Measurements from ENCODE around the gene CHERP. TPM values are rescaled to one million over a fixed set of nuclear protein-coding genes. Genes with fewer than 3 reads are reported as not detected.

The CHERP gene
- total and polyA plus RNA-seq, 2 of the 8 experiments (the other 6 are each of a cell fraction or from before 2014, with no cell fraction given): 13.9 to 73.7 TPM

DNA sequence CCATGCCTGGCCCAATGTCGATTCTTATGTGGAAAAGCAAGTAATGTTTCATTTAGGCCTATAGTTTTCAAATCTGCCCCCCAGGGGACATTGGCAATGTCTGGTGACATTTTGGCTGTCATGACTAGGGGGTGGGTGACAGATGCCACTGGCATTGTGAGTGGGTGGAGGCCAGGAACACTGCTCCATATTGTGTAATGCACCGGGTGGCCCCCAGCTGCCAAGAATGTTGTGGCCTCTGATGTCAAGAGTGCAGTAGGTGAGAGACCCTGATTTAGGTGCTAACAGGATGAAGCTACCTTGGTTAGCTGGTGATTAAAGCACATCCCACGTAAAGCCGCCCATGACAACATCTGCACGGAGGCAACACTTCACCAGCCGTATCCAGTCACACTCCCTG lies 35.3 kb downstream of the CHERP start:
- H3K27me3 ChIP-seq (replicated peaks in 1 of 4; ENCODE audit: control insufficient read depth in 3 of 4, extremely low read depth in 1 of 4, insufficient read depth in 3 of 4, low read length in 3 of 4): no peaks in the 10 kb centered on the region
- H3K18ac ChIP-seq (ENCODE audit: extremely low read depth, low read length): no peak overlapping the region
- no peaks in the 10 kb centered on the region for H3K9me3 ChIP-seq (ENCODE audit: insufficient read depth in 2 of 2, low read depth in 1 of 2, low read length in 1 of 2)
- H2AFZ ChIP-seq (ENCODE audit: low read length): no peak overlapping the region
- H2BK15ac ChIP-seq (ENCODE audit: low read length): no peak overlapping the region
- no peak overlapping the region for H3K14ac ChIP-seq (ENCODE audit: insufficient read length)
- H2AK5ac ChIP-seq (ENCODE audit: low read depth, low read length): no peak overlapping the region
- no peaks in the 10 kb centered on the region for H3K79me2 ChIP-seq (ENCODE audit: control insufficient read depth in 1 of 2, insufficient read depth in 2 of 2, low read length in 2 of 2)
- H3K56ac ChIP-seq (replicated peaks; ENCODE audit: insufficient read length, low read depth, low read length): no peak overlapping the region
- 96% methylated on average over 6 of the region's 6 CpGs; no CpG with 5 or more reads in 1 of the 2 experiments for WGBS, 2 experiments (ENCODE audit: extremely low coverage in 1 of 2, insufficient coverage in 1 of 2, insufficient read length in 1 of 2, insufficient replicate concordance in 2 of 2, low coverage in 1 of 2, low lambda C conversion rate in 2 of 2, missing lambda C conversion rate in 1 of 2)
- peaks cover 2 to 5% (median 2%) of the 10 kb centered on the region in 4 experiments; a peak in 5 of 8 replicates for H3K36me3 ChIP-seq (ENCODE audit: control insufficient read depth in 2 of 4, insufficient read depth in 4 of 4, low read length in 3 of 4)
- H3K9ac ChIP-seq (replicated peaks in 1 of 4; ENCODE audit: extremely low read depth in 1 of 4, low read depth in 3 of 4, low read length in 3 of 4): no peak overlapping the region
- no peak overlapping the region for H3K4ac ChIP-seq (replicated peaks; ENCODE audit: insufficient read length, low read depth, low read length)
- H3K27ac ChIP-seq (ENCODE audit: low read depth, low read length): no peak overlapping the region
- H4K8ac ChIP-seq (ENCODE audit: extremely low read depth, insufficient read depth, low read length): no peak overlapping the region
- DNase-seq (ENCODE audit: low read depth in 1 of 2, low spot score in 2 of 2) (no peak), FAIRE-seq (no peak)
- ChIA-PET CTCF (ENCODE audit: partially characterized antibody) (no interaction called here), POLR2A (ENCODE audit: partially characterized antibody) (no interaction called here)
- H3K4me3 ChIP-seq (ENCODE audit: extremely low read depth in 1 of 4, insufficient read depth in 2 of 4, low read depth in 3 of 4, low read length in 4 of 4): no peak overlapping the region
- no peaks in the 10 kb centered on the region for H3K79me1 ChIP-seq (ENCODE audit: low read depth, low read length)
- no peaks in the 10 kb centered on the region for H4K20me1 ChIP-seq (replicated peaks in 1 of 2; ENCODE audit: control insufficient read depth in 1 of 2, insufficient read depth in 2 of 2, low read length in 2 of 2)
- no peak overlapping the region for H3K23ac ChIP-seq (ENCODE audit: insufficient read length)
- H3K4me1 ChIP-seq (replicated peaks in 1 of 4; ENCODE audit: control insufficient read depth in 3 of 4, insufficient read depth in 4 of 4, low read length in 3 of 4): no peaks in the 10 kb centered on the region
- no peak overlapping the region for H2BK12ac ChIP-seq (ENCODE audit: low read depth, low read length)
- H2BK20ac ChIP-seq (ENCODE audit: low read length): no peak overlapping the region
- no peaks in the 10 kb centered on the region for H3K23me2 ChIP-seq (ENCODE audit: low read depth, low read length)
- no peak overlapping the region for H2BK5ac ChIP-seq (ENCODE audit: low read depth, low read length)
- H2BK120ac ChIP-seq (replicated peaks; ENCODE audit: low read depth, low read length): no peak overlapping the region
- H3K4me2 ChIP-seq (ENCODE audit: insufficient read depth in 1 of 2, low read depth in 2 of 2, low read length in 2 of 2): no peak overlapping the region
- H4K91ac ChIP-seq (replicated peaks; ENCODE audit: insufficient read length, low read length): no peak overlapping the region
- no peak overlapping the region for H4K5ac ChIP-seq (ENCODE audit: insufficient read length, low read depth, low read length)
- TF ChIP-seq CHD2 (IDR thresholded peaks at IDR 0.05; ENCODE audit: low read length): no peak
- no peak for TF ChIP-seq RNF2 (IDR thresholded peaks at IDR 0.05; ENCODE audit: borderline replicate concordance, low read depth, low read length, missing control alignments, poor library complexity, severe bottlenecking)
- no peak for TF ChIP-seq CTBP2 (IDR thresholded peaks at IDR 0.05; ENCODE audit: borderline replicate concordance, insufficient read depth, insufficient read length, low read length)
- no peak for TF ChIP-seq SP2 (IDR thresholded peaks at IDR 0.05; ENCODE audit: low read length)
- no peak for TF ChIP-seq TAF7 (optimal IDR thresholded peaks at IDR 0.05; ENCODE audit: borderline replicate concordance, low read depth, low read length)

Data from H1 (cell line).